MM.1S (cell line): ENCODE measurements around the gene WDR1.

ENCODE experiments used
- CTCF ChIP-seq: fragments of 300-600 bp; sonication (generic); IDR thresholded peaks from 2 replicates; pipeline ENCODE4 v1.5.1; 2016; ENCODE audit warnings: antibody characterized with exemption, low read length, mixed read lengths
- EZH2 ChIP-seq: fragments of 300-600 bp; sonication (generic); optimal IDR thresholded peaks from 2 replicates; pipeline ENCODE3; 2017; ENCODE audit warnings: low read depth, mild to moderate bottlenecking, antibody characterized with exemption, low read length, mixed read lengths

GRCh38 chr4:10151182-10151581 lies 34.6 kb upstream of the WDR1 start:
- TF ChIP-seq CTCF (no peak), EZH2 (no peak)
